CD8-positive, alpha-beta memory T cell (primary cell): Measurements from ENCODE around the gene IER2. TPM values are rescaled to one million over a fixed set of nuclear protein-coding genes. Genes with fewer than 3 reads are reported as not detected.
A peak's percentile ranks its signal among the peaks of the same experiment; 100 is the strongest.

Experiments
- CTCF ChIA-PET: fragments of 350-600 bp; sonication (Branson Sonifier 250); formaldehyde crosslinking; loops from one replicate; lab custom pipeline; 2021; ENCODE audit warnings: antibody characterized with exemption; lab: Charles Lee
- POLR2A ChIA-PET: fragments of 350-600 bp; sonication (Branson Sonifier 250); formaldehyde crosslinking; loops from one replicate; lab custom pipeline; 2021; ENCODE audit warnings: antibody characterized with exemption; lab: Charles Lee
- DNase-seq, 5 donors: peaks; one replicate each; pipeline versions ENCODE4 v3.0.0 to v3.0.0-alpha.2; 2020 to 2022; ENCODE audit warnings: mixed read lengths in 1 of 5
- H3K27ac ChIP-seq: one replicate; pipeline ENCODE4 v1.7.0; 2013; ENCODE audit warnings: low read depth, mild to moderate bottlenecking, low read length, moderate library complexity
- H3K27me3 ChIP-seq: 2 replicates; pipeline ENCODE4 v1.7.0; 2013; ENCODE audit warnings: low read length, mild to moderate bottlenecking; ENCODE audit not compliant: insufficient read depth, poor library complexity, severe bottlenecking
- H3K36me3 ChIP-seq: 2 replicates; pipeline ENCODE4 v1.7.0; 2013; ENCODE audit warnings: mild to moderate bottlenecking, low read length, moderate library complexity; ENCODE audit not compliant: insufficient read depth
- H3K4me1 ChIP-seq: 2 replicates; pipeline ENCODE4 v1.7.0; 2013; ENCODE audit warnings: mild to moderate bottlenecking, low read length, moderate library complexity; ENCODE audit not compliant: insufficient read depth
- H3K4me3 ChIP-seq: 2 replicates; pipeline ENCODE4 v1.7.0; 2013; ENCODE audit warnings: mild to moderate bottlenecking, low read length
- H3K9me3 ChIP-seq: 2 replicates; pipeline ENCODE4 v1.7.0; 2013; ENCODE audit warnings: mild to moderate bottlenecking, low read length
- H3K27ac Mint-ChIP-seq, 8 donors: one replicate each; pipeline ENCODE4 v1.8.0; 2020 to 2021; ENCODE audit warnings: mixed read lengths in 8 of 8, mild to moderate bottlenecking in 6 of 8, inconsistent platforms in 3 of 8, moderate library complexity in 3 of 8
- H3K27me3 Mint-ChIP-seq, 2 donors: one replicate each; pipeline ENCODE4 v1.8.0; 2020 to 2021; ENCODE audit warnings: mixed read lengths in 2 of 2, mild to moderate bottlenecking in 1 of 2, moderate library complexity in 1 of 2
- H3K36me3 Mint-ChIP-seq, 3 donors: one replicate each; pipeline ENCODE4 v1.8.0; 2020 to 2021; ENCODE audit warnings: mixed read lengths in 3 of 3, inconsistent platforms in 1 of 3, mild to moderate bottlenecking in 1 of 3
- H3K4me1 Mint-ChIP-seq, 3 donors: one replicate each; pipeline ENCODE4 v1.8.0; 2020 to 2021; ENCODE audit warnings: mixed read lengths in 3 of 3, inconsistent platforms in 1 of 3, mild to moderate bottlenecking in 1 of 3
- H3K4me3 Mint-ChIP-seq, 7 donors: one replicate each; pipeline ENCODE4 v1.8.0; 2020 to 2021; ENCODE audit warnings: mixed read lengths in 7 of 7, mild to moderate bottlenecking in 6 of 7, moderate library complexity in 4 of 7, inconsistent platforms in 2 of 7
- H3K9me3 Mint-ChIP-seq, 5 donors: one replicate each; pipeline ENCODE4 v1.8.0; 2020 to 2022; ENCODE audit warnings: mixed read lengths in 5 of 5, mild to moderate bottlenecking in 3 of 5, moderate library complexity in 2 of 5, inconsistent platforms in 1 of 5
- polyA plus RNA-seq: library from polyadenylated mRNA; unstranded; fragments of 300-500 nt; fragmentation: Illumina TruSeq; gene quantifications from one replicate; pipeline ENCODE4 v1.2.3, GENCODE V29; 2021
- total RNA-seq, 2 experiments: library from RNA; stranded (reverse); gene quantifications; one replicate each; pipeline ENCODE4 v1.2.3, GENCODE V29; 2021

IER2 gene
- total and polyA plus RNA-seq, 3 experiments from 2014 or later: 102 to 277 (median 111) TPM

DNA sequence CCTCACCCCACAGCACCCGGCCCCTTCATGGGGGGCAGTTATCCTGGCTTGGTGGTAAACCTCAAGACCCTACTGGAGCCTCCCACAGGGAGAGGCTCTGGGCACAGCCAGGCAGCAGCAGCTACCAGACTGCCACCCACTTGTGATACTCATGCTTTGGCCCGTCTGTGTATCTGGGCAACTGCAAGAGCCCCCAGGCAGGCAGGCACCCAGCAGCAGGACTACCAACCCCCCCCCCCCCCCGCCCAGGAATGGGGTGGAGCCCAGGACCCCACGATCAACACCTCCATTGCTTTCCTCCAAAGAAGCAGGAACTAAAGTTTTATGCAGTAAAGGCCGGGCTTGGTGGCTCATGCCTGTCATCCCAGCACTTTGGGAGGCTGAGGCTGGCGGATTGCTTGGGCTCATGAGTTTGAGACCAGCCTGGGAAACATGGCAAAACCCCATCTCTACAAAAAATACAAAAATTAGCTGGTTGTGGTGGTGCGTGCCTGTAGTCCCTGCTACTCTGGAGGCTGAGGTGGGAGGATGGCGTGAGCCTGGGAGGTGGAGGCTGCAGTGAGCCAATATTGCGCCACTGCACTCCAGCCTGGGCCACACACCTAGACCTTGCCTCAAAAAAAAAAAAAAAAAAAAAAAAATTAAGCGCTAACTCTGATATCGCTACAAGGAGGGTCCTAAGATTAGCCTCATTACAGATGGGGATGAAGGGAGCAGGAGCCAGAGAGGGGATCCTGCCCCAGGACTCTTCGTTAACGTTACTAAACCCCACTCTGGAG, 46.4 kb upstream of the IER2 start:
- Mint-ChIP-seq H3K9me3 (peaks cover 0 to 4% (median 0%) of the 10 kb centered on the region in 5 donors), H3K27ac (peak overlapping the region in 3 of 8 donors; percentile 43 to 79 (median 73)), H3K36me3 (peaks cover 0 to 11% (median 0%) of the 10 kb centered on the region in 3 donors), H3K27me3 (peaks cover 0 to 8% of the 10 kb centered on the region in 2 donors), H3K4me1 (peaks cover 31 to 56% (median 34%) of the 10 kb centered on the region in 3 donors), H3K4me3 (peak overlapping the region; percentile 82 to 95 (median 90))
- H3K36me3 ChIP-seq: no peaks in the 10 kb centered on the region
- CTCF ChIA-PET: interaction anchor here (0.9 to 2.6 kb wide), 12 partner anchors 8 to 138 kb away, joined by 3 to 22 read pairs (median 7); partner anchors contain the start of genes IER2, NACC1, STX10 and TRMT1
- no peak for DNase-seq
- peaks cover 58% of the 10 kb centered on the region for H3K4me1 ChIP-seq
- H3K9me3 ChIP-seq: no peaks in the 10 kb centered on the region
- POLR2A ChIA-PET: interaction anchor here (1.8 kb wide), 1 partner anchor 49 kb away, joined by 12 read pairs; no protein-coding TSS in a partner anchor
- peak overlapping the region; percentile 81 for H3K4me3 ChIP-seq
- H3K27me3 ChIP-seq: no peaks in the 10 kb centered on the region
- H3K27ac ChIP-seq: peak overlapping the region; percentile 88

DNA sequence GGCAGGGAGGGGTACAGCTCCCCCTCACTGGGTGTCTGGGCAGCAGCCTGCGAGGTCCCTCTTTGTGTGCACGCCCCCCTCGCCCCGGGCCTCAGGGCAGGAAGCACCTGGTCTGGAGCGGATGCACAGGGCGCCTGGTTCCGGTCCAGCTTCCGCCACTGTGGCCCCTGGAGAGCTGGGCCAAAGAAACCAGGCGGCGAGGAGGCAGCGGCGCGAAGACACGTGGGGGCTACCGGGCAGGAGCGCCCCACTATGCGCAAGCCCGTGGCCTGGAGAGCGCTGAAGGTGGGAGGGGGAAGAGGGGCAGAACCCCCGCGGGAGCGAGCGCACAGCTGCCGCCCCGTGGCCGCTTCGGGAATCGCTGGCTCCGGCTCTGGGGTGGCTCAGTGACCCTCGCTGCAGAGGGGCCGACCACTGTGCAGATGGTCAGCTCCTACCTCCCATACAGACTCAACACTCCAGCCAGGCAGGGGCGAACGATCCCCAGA, 45.8 kb upstream of the IER2 start:
- POLR2A ChIA-PET: interaction anchor here (0.6 to 1.8 kb wide), 3 partner anchors 13 to 1418 kb away, joined by 3 to 12 read pairs (median 5); partner anchors contain the start of gene NACC1
- Histone ChIP-seq H3K36me3 (no peaks in the 10 kb centered on the region), H3K4me3 (peak overlapping the region; percentile 81), H3K27ac (peak overlapping the region; percentile 88), H3K9me3 (no peaks in the 10 kb centered on the region), H3K4me1 (peaks cover 53% of the 10 kb centered on the region), H3K27me3 (no peaks in the 10 kb centered on the region)
- Mint-ChIP-seq H3K9me3 (peaks cover 0 to 4% (median 0%) of the 10 kb centered on the region in 5 donors), H3K4me3 (peak overlapping the region; percentile 82 to 95 (median 90)), H3K27ac (peak overlapping the region in 7 of 8 donors; percentile 73 to 93 (median 80)), H3K27me3 (peaks cover 0 to 6% of the 10 kb centered on the region in 2 donors), H3K36me3 (peaks cover 0 to 14% (median 0%) of the 10 kb centered on the region in 3 donors), H3K4me1 (peaks cover 28 to 52% (median 30%) of the 10 kb centered on the region in 3 donors)
- peak; percentile 49 to 70 (median 58) for DNase-seq
- CTCF ChIA-PET: interaction anchor here (0.9 to 2.6 kb wide), 15 partner anchors 8 to 139 kb away, joined by 3 to 22 read pairs (median 7); partner anchors contain the start of genes IER2, NACC1, STX10 and TRMT1

DNA sequence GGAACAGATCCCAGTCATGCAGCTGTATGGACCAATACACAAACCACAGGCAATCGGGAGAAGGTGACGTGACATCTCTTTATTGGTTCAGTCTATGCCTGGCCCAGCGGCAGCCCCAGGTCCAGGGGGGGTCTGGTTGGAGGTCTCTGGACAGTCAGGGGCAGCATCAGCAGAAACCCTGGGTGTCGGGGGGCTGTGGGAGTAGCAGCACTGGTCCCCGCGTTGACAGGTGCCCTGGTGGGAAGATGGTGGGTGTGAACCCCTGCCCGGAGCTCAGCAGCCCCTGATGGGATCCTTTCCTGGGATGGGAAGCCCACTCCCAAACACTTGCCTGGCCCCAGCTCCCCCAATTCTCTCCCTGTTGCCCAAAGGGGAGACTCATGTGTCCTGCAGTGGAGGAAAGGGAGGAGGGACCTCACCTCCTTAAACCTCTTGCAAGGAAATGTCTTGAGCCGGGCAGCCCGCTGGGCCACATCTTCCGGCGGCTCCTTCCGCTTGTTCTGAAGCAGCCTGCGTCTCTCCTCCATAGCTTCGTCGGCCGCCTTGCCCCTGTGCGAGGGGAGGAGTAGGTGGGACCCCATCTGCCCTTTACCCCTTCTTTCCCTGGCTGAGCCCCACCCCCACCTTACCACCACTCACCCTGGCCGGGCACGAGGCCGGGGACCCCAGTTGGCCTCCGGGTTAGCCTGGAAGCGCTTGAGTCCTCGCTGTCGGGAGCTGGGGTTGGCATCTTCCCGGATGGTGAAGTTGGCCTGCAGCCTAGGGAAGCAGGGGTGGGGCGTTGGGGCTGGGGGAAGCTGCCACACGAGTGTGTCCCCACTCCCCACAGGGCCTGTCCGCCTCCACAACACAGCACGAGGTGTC, 45.1 kb upstream of the IER2 start:
- no peak for DNase-seq
- Mint-ChIP-seq H3K4me3 (peak overlapping the region; percentile 82 to 95 (median 90)), H3K4me1 (peaks cover 23 to 45% (median 24%) of the 10 kb centered on the region in 3 donors), H3K9me3 (peaks cover 0 to 1% (median 0%) of the 10 kb centered on the region in 5 donors), H3K36me3 (peaks cover 0 to 16% (median 0%) of the 10 kb centered on the region in 3 donors), H3K27ac (peak overlapping the region; percentile 73 to 93 (median 82)), H3K27me3 (peaks cover 0 to 2% of the 10 kb centered on the region in 2 donors)
- Histone ChIP-seq H3K4me3 (peak overlapping the region; percentile 81), H3K27ac (peak overlapping the region; percentile 88), H3K9me3 (no peaks in the 10 kb centered on the region), H3K4me1 (peaks cover 47% of the 10 kb centered on the region), H3K27me3 (no peaks in the 10 kb centered on the region), H3K36me3 (no peaks in the 10 kb centered on the region)
- POLR2A ChIA-PET: interaction anchor here (0.6 to 1.8 kb wide), 3 partner anchors 12 to 1417 kb away, joined by 3 to 12 read pairs (median 5); partner anchors contain the start of gene NACC1
- CTCF ChIA-PET: interaction anchor here (0.9 to 2.6 kb wide), 17 partner anchors 9 to 140 kb away, joined by 3 to 22 read pairs (median 5); partner anchors contain the start of genes IER2, NACC1, STX10 and TRMT1

DNA sequence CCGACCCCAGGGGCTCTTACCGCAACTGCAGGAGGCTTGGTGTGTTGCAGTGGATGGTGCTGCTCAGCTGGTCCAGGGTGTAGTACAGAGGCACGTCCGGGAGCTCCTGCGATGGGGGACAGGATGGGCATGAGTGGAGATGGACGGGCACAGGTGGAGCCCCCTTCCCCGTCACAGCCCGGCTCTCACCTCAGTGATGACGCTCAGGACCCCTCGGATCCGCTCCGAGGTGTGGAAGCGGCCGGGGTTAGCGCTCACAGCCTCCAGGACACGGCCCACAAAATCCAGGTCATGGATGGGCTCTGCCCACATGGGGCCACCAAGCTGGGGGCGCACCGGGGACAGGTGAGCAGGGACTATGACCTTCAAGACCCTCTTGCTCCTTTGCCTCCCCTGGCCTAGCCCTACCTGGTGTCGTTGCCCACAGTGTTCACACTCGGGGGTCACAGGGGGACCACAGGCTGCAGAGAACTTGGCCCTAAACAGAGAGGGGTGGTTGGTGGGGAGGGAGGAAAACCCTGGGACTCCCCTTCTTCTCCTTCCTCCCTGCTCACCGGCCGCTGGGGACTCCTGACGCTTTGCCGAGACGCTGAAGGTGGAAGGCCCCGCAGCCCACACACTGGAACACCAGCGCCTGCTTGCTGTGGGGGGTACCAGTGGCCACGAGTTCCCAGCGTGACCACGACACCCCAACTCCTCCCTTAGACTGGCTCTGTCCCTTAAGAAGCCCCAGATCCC, 40.7 kb upstream of the IER2 start:
- H3K9me3 ChIP-seq: no peaks in the 10 kb centered on the region
- POLR2A ChIA-PET: interaction anchor here (0.6 kb wide), 1 partner anchor 43 kb away, joined by 5 read pairs; no protein-coding TSS in a partner anchor
- no peaks in the 10 kb centered on the region for H3K27me3 ChIP-seq
- no peak overlapping the region for H3K4me3 Mint-ChIP-seq
- H3K4me3 ChIP-seq: no peak overlapping the region
- CTCF ChIA-PET: interaction anchor here (0.6 kb wide), 1 partner anchor 144 kb away, joined by 3 read pairs; no protein-coding TSS in a partner anchor
- peaks cover 0 to 9% (median 2%) of the 10 kb centered on the region in 3 donors for H3K4me1 Mint-ChIP-seq
- H3K27me3 Mint-ChIP-seq: no peaks in the 10 kb centered on the region
- H3K36me3 ChIP-seq: no peaks in the 10 kb centered on the region
- no peak for DNase-seq
- peaks cover 0 to 30% (median 0%) of the 10 kb centered on the region in 3 donors for H3K36me3 Mint-ChIP-seq
- no peak overlapping the region for H3K27ac Mint-ChIP-seq
- H3K4me1 ChIP-seq: peaks cover 7% of the 10 kb centered on the region
- no peaks in the 10 kb centered on the region for H3K9me3 Mint-ChIP-seq
- H3K27ac ChIP-seq: no peak overlapping the region

DNA sequence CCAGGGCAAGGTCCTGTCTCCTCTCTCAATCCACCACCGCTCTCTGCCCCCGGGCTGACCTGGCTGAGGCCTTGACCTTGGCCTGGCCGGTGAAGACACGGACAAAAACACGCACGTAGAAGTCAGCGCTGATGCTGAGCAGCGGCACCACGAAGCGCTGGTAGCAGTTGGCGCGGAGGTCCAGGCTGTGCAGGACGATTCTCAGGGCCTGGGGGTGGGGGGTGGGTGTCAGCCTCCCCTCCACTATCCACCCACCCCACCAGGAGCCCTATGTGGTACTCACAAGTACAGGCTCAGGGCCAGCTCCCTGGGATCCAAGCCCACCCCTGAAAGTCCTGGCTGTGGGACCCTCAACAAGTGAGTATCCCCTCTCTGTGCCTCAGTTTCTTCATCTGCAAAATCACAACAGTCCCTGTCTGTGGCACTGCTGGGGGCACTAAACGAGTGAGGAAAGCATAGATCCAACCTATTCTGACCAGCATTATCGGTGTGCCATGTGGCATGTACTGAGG, 40.1 kb upstream of the IER2 start:
- no peak overlapping the region for H3K4me3 ChIP-seq
- POLR2A ChIA-PET: no interaction called here
- Mint-ChIP-seq H3K4me3 (no peak overlapping the region), H3K36me3 (peaks cover 0 to 34% (median 0%) of the 10 kb centered on the region in 3 donors), H3K27ac (no peak overlapping the region), H3K9me3 (no peaks in the 10 kb centered on the region), H3K27me3 (no peaks in the 10 kb centered on the region), H3K4me1 (peaks cover 0 to 3% (median 0%) of the 10 kb centered on the region in 3 donors)
- H3K36me3 ChIP-seq: no peaks in the 10 kb centered on the region
- no peaks in the 10 kb centered on the region for H3K9me3 ChIP-seq
- peaks cover 2% of the 10 kb centered on the region for H3K4me1 ChIP-seq
- DNase-seq: no peak
- CTCF ChIA-PET: no interaction called here
- H3K27ac ChIP-seq: no peak overlapping the region
- no peaks in the 10 kb centered on the region for H3K27me3 ChIP-seq

DNA sequence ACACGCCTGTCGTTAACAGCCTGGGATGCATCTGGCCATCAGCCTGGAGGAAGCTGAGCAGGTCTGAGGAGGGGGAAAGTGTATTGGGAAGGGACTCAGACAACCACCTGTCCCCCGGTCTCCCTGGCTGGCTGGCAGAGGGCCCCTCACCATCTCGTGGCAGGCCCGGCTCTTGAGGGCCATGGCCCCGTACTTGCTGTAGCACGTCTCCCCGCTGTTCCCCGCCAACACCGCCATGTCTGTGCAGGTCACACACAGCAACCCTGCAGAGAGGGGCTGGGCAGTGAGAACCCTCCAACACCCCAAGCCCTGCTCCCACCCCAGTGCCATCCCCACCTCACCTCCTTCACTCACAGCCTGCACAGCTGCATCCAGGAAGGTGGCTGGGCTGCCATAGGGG, 37.7 kb upstream of the IER2 start:
- H3K36me3 ChIP-seq: no peaks in the 10 kb centered on the region
- Mint-ChIP-seq H3K9me3 (no peaks in the 10 kb centered on the region), H3K27me3 (peaks cover 0 to 3% of the 10 kb centered on the region in 2 donors), H3K4me1 (peaks cover 18 to 21% (median 20%) of the 10 kb centered on the region in 3 donors), H3K27ac (no peak overlapping the region), H3K36me3 (peaks cover 0 to 41% (median 0%) of the 10 kb centered on the region in 3 donors), H3K4me3 (no peak overlapping the region)
- H3K27ac ChIP-seq: no peak overlapping the region
- DNase-seq: no peak
- CTCF ChIA-PET: interaction anchor here (1.7 to 1.8 kb wide), 2 partner anchors 11 to 37 kb away, joined by 3 read pairs; no protein-coding TSS in a partner anchor
- no peak overlapping the region for H3K4me3 ChIP-seq
- H3K9me3 ChIP-seq: no peaks in the 10 kb centered on the region
- POLR2A ChIA-PET: no interaction called here
- no peaks in the 10 kb centered on the region for H3K27me3 ChIP-seq
- H3K4me1 ChIP-seq: peaks cover 12% of the 10 kb centered on the region
